Brain pericyte (primary cell): ENCODE measurements around the gene UPP2.

Source experiments
- DNase-seq: peaks from one replicate; pipeline ENCODE4 v3.0.0-alpha.2; 2012; ENCODE audit warnings: low read depth, low spot score

Gene UPP2

DNA sequence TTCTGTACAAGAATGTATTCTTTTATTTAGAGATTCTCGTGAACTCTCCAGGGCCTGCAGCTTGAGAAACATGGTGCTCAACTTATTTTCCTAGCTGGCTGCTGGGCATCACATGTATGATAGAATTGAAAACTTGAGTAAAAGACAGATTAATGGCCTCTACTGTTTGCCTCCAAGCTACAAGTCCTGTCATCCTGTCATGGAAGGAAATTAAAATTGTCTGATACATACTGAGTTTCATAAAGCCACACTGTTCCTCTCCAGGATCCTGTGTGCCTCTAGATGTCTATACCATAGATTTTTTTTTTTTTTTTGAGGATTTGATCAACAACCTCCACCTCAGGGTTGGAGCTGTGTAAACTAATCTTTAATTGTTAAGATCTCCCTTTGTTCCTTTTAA is 38.5 kb downstream of the UPP2 start:
- DNase-seq: no peak

DNA sequence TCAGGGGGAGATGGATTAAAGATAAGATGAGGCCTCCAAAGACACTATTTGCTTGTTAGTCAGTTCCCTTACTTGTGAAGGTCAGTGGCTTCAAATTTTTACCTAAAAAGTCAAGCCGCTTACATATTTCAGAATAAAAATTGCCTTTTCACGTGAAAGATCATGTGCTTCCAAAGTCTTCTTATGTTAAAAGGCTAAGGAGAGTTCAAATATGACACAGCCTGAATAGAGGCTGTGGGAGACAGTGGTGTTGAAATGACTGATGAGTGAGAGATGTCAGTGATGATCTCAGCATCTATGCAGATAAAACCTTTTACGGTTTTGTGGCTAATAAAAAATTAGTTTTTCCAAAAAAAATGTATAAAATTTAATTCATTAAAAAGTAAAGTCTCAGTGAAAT is 40.5 kb downstream of the UPP2 start:
- no peak for DNase-seq

DNA sequence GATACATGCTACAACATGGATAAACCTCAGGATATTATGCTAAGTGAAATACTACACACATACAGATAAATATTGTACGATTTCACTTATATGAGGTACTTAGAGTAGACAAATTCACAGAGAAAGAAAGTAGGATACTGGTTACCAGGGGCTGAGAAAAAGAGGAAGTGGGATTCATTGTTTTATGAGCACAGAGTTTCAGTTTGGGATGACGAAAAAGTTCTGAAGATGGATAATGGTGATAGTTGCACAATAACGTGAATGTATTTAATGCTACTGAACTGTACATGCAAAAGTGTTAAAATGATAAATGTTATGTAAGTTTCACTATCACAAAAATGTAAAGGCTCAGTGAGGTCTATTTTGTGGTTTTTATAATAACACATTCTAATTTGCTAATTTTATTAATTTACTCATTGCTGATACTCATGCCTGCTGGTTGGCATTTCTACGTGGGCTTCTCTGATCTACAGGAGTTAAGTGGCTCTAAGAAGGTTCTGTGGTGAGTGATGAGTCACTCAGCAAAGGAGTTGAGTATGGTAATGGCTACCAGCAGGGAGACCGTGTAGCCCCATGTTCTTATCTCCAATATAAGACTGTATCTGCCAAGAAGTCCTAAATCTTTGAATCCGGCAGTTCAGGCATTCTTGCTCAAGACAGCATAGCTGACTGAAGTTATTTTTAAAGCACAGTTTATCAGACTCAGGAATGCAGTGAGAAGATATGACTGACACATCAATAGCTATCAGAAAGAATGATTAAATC is 41.1 kb downstream of the UPP2 start:
- DNase-seq: no peak

DNA sequence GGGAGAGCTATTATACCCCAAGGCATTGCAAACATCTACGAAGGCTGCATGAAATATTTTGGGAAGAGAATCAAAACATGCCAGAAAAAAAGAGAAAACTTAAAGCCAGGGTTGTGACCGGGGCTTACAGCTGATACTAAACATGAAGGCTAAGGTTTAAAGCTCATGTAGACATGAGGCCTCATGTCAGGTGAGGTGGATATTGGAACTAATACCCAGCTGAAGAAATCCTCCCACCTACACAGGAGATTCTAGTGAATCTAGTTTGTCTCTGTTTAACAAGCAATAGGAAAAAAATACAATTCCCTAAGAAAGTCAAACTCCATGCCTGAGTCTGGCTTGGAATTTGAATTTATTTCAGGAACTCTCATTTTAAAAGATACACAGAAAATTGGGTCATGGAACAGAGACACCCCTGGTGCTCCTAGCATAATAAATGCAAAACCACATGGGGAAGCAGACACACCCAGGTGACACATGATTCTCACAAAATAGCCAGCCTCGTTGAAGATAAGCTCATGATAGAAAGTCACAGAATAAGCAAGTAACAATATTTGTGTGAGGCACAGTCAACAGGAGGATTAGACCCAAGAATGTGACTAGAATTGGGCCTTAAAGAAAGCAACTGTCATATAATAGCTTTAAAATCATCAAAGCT is 42.2 kb downstream of the UPP2 start:
- DNase-seq: no peak

DNA sequence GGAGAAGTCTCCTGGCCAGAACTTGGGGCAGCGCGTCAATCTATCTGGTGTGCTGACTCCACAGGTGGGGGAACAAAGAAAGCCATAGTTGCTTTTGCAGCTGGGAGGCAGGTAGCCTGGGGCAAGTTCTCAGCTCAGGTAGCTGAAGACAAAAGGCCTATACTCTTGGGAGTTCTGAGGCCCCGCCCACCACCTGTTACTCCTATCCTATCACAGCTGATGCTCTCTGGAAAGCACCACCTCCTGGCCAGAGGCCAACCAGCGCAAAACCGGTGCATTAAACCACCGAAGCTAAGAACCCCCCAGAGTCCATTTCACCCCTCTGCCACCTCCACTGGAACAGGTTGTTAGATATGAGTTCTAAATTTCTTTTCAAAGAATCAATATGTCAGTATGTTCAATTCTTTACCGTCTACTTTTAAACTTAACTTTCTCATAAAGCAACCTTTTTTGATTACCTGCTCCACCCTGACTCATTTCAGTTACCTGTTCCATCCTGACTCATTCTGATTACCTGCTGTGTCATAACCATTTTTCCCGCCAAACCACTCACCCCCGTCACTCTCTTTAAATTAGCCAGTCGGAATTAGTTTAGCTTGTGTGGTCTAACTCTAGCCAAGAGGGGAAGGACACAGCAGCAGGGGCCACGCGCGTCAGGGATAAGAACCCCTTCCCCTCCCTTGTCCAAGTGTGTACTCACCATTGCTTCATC is 43.4 kb downstream of the UPP2 start:
- no peak for DNase-seq

DNA sequence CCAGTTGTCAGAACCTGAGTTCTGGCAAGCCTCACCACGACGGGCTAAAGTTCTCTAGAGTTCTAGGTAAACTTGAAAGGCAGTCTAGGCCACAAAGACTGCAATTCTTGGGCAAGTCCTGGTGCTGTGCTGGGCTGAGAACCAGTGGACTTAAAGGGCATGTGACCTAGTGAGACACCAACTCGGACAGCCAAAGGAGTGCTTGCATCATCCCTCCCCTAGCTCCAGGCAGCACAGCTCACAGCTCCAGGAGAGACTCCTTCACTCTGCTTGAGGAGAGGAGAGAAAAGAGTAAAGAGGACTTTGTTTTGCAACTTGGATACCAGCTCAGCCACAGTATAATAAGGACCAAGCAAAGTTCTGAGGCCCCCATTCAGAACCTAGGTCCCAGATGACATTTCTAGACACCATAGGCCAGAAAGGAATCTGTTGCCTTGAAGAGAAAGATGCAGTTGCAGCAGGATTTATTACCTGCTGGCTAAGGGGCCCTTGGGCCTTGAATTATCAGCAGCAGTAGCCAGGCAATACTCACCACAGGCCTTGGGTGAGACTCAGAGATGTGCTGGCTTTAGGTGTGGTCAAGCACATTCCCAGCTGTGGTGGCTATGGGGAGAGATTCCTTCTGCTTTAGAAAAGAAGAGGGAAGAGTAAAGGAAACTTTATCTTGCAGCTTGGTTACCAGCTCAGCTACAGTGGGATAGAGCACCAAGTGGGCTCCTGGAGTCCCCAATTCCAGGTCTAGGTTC is 51.8 kb downstream of the UPP2 start:
- DNase-seq: no peak

DNA sequence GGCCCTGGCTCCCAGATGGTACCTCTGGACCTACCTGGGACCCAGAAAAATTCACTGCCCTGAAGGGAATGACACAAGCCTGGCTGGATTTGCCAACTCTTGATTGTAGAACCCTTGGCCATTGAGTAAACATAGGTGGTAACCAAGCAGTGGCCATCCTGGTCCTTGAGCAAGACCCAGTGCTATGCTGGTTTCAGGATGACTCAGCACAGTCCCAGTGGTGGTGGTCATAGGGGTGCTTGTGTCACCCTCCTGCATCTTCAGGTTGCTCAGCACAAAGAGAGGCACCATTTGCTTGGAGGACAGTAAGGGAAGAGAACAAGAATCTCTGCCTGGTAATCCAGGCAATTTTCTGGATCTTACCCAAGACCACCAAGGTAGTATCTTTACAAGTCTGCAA is 52.9 kb downstream of the UPP2 start:
- DNase-seq: no peak

DNA sequence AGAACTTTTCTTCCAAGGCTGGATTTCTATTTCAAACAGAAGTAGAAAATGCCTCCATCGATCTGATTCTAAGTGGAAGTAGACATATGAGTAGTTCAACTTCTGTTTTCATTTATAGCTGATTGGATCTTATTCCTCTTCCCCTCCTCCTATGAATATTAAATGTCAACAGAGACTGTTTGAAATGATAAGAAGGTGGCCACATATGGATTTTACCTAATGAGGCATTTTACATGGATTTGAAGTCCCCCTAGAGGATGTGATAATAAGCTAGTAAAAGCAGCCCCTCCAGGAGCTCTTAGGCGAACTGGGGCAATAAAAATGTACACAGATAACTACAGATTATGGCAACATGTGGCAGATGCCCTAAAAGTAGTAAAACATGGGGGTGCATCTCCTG is 71.0 kb downstream of the UPP2 start:
- DNase-seq: no peak

DNA sequence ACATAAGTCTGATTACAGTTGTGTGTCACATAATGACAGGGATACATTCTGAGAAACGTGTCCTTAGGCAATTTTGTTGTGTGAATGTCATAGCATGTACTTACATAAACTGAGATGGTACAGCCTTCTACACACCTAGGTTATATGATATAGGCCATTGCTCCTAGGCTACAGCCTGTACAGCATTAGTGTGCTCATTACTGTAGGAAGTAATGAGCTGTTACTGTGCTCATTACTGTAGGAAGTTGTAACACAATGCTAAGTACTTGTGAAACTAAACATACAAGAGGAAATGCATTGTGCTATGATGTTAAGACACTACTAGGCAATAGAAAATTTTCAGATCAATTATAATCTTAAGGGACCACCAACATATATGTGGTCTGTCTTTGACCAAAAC is 72.8 kb downstream of the UPP2 start:
- no peak for DNase-seq

DNA sequence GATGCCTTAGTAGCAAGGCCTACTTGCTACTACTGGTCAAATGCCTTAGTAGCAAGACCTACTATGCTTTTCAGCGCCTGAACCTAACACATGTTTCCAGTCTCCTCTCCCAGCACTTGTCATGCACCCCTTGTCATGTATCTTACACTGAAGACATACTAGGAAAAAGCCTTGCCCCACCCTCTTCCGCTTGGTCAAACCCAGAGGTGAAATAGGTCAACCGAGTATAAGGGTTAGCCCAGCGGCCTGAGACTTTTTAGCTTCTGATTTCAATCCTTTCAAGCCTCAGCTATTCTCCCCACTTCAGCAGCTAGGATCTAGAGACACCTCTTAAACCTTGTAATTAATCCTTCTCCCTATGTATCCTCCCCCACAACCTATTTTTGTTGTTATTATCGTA is 73.3 kb downstream of the UPP2 start:
- DNase-seq: no peak

DNA sequence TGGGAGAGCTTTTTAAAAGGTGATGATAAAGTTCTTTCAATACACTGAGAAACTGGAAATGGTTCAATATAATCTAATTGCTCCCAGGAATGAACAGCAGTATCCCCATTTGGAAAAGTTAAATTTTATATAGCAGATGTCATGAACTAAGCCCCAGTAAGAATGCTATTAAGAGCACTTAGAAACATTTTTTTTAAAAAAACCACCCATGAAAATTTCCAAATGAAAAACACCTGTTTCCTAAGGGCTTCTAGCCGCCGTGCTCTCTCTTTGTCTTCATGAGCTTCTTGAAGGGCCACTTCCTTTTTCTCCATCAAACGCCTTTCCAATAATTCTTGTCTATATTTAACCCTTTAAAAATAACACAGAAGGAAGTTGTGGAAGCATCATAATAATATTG is 77.0 kb downstream of the UPP2 start:
- DNase-seq: no peak

DNA sequence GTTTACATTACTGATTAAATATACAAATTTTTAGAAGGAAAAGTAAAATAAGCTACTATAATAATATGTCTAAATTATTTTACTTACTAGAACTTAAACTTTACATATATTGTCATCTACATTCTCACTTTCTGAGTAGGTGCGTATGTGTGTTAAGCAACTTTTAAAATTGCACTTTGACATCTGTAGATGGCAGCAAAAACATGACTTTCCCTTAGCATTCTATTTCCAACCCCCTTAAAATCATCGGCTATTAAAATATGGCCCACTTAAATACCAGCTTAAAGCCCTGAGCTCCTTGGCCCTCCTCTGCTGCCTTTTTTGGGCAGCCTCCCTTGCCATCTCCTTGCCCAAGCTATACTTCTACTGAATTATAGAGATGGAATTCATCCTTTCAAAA is 78.0 kb downstream of the UPP2 start:
- no peak for DNase-seq

DNA sequence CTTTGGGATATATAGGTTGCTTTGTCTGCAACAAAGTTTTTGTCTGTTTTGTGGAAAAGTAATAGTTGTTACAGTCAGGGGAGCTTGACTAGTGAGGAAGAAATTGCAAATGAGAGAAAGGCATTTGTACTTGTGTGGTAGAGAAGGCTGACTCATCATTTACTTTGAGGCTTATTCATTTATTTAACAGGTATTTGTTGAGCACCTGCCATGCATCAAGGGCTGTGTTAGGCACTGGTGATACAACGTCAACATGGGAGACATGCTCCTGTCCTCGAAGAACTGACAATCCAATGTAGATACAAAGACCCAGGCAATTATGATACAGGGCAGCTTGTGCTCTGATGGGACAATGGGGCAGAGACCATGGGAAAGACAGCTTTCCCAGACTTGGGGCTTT is 79.5 kb downstream of the UPP2 start:
- no peak for DNase-seq

DNA sequence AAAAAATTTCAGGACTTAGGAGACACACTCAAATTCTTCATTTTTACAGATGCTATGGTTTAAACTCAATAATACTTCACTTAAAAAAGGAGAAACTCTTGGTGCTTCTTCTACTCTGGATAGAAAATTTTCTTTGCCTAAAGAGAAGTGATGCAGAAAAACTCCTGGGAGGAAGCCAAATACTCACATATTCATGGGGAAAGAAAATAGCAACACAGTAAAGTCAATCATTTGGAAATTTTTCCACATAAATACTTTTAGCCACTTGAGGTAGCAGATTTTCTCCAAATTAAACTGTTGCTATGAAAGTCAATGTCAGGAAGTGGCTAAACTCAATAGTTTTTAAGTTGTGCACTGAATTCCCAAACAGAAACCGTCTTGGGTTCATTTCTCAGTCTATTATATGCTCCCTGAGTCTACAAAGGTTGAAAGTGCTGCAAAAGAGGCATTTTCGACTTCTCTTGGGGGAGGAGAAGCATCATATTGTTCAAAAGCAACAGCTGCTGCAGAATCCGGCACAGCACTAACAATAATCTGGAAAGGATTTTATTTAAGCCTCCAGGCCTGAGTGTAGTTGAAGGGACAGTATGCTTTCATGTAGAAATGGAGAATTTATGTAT is 81.1 kb downstream of the UPP2 start:
- no peak for DNase-seq

DNA sequence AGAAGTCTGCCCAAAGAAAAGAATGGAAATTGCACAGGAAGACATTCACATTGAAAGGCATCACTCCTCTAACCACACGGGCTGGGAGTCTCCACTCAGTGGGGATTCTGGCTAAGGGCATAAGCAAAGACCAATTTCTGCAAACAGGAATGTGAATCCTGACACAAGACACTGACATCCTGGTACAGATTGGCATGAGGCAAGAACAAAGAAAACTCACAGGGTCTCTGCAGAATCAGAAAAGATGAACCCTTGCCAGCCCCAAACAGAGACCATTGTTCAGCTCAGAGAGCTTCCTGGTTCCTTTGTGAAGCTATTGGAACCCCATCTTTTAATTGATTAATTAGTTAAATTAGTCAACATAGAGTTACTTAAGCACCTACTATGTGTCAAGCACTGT is 82.3 kb downstream of the UPP2 start:
- DNase-seq: no peak

DNA sequence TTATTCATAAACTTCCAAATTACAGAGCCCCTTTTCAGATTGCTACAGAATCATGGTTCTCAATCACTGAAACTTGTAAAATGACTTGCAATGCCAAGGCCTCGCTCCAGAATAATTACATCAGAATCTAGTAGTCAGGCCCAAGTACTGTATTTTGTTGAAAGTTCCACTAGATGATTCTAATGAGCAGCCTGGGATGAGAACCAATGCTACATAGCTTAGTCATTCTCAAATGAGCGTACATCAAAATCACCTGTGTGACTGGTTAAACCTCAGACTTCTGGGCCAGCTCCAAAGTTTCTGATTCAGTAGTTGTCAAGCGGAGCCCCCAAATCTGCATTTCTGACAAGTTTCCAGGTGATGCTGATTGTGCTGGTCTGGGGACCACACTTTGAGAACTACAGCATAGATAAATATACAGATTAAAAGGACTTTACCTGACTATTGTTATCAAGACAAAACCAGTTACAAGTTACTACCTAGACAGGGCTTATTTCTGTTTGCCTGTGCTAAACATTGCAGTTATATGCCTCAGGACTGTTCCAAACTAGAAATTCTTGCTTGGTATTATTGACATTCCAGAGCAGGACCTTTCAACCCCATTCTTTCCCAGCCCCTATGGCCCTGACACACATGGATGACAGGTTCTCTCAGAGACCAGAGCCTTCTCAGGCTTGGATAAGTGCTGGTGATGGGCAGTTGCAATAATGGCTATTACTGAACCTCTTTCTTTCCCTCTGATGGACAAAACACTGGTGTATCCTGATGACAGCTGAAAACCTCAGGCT is 83.1 kb downstream of the UPP2 start:
- DNase-seq: no peak
